LNCaP clone FGC (cell line): ENCODE results near the gene GIMAP6.
"Not testable (repeated sequence)": the region's sequence is repeated elsewhere in the genome, so short reads cannot be mapped to it uniquely, and the experiment has no call there.

Experiments used
- DNase-seq: peaks from one replicate; pipeline ENCODE4 v3.0.0-alpha.2; 2011; ENCODE audit warnings: low read depth
- H3K4me3 ChIP-seq: 2 replicates; pipeline ENCODE4 v1.5.1; 2011; ENCODE audit warnings: mild to moderate bottlenecking, low read depth, low read length, control low read depth
- CTCF ChIP-seq: IDR thresholded peaks from 2 replicates; pipeline ENCODE4 v1.5.1; 2012; ENCODE audit warnings: mild to moderate bottlenecking; ENCODE audit not compliant: control insufficient read depth, insufficient read depth; ENCODE audit errors: extremely low read depth

Gene GIMAP6

GRCh38 chr7:150666412-150666811 is 34.2 kb upstream of the GIMAP6 start:
- no peak for TF ChIP-seq CTCF
- H3K4me3 ChIP-seq = no peak overlapping the region
- no peak for DNase-seq

GRCh38 chr7:150665896-150666295 is 33.7 kb upstream of the GIMAP6 start:
- no peak for TF ChIP-seq CTCF
- H3K4me3 ChIP-seq = no peak overlapping the region
- DNase-seq = no peak

GRCh38 chr7:150665089-150665748 is 33.0 kb upstream of the GIMAP6 start:
- DNase-seq = no peak
- no peak for TF ChIP-seq CTCF
- no peak overlapping the region for H3K4me3 ChIP-seq

- no peak for DNase-seq
- H3K4me3 ChIP-seq = no peak overlapping the region
- no peak for TF ChIP-seq CTCF
Measured at GRCh38 chr7:150663802-150664494, 31.8 kb upstream of the GIMAP6 start.

- not testable (repeated sequence) for DNase-seq, H3K4me3 ChIP-seq
Measured at GRCh38 chr7:150662821-150663220, 30.6 kb upstream of the GIMAP6 start.

- no peak overlapping the region for H3K4me3 ChIP-seq
- DNase-seq = no peak
- TF ChIP-seq CTCF = no peak
Measured at GRCh38 chr7:150660939-150661613, 28.9 kb upstream of the GIMAP6 start.

- TF ChIP-seq CTCF = no peak
- DNase-seq = no peak
- no peak overlapping the region for H3K4me3 ChIP-seq
Measured at GRCh38 chr7:150657526-150657925, 25.3 kb upstream of the GIMAP6 start.
